Esophagus squamous epithelium (tissue), 4 donors: ENCODE measurements around the gene KIF1C.

Experiments used
- POLR2A ChIP-seq, 4 donors: fragments of 450-650 bp; IDR thresholded peaks; one replicate each; pipeline ENCODE4 v1.6.1; 2017; ENCODE audit warnings: antibody characterized with exemption in 4 of 4, mild to moderate bottlenecking in 4 of 4, moderate library complexity in 3 of 4
- TF ChIP-seq, protein P1 (sequence below), 6 experiments: fragments of 450-650 bp in 4 of 6; fragments of 200-600 bp in 2 of 6; sonication (generic) in 2 of 6; IDR thresholded peaks; one replicate each; pipeline ENCODE4 v1.5.1; 2016 to 2019; ENCODE audit warnings: antibody characterized with exemption in 6 of 6, mild to moderate bottlenecking in 4 of 6, moderate library complexity in 4 of 6

DNA sequence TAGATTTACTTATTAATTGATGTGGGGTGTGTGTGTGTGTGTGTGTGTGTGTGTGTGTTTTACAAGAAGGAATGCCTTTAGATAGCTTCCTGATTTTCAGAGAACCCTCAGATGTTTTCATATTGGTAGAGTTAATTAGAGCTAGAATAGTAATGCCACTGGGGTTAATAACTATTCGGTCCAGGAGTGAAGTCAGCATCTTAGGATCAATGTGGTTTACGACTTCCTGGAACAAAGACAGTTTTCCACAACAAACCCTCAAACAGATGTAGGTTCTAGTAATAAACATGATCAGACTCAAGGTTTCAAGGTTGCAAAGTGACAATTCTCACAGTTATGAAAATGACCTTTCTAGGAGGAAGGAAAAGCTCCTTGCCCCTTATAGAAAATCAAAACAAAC, 49.7 kb downstream of the KIF1C start:
- no peak for TF ChIP-seq POLR2A (IDR thresholded peaks at IDR 0.05)
- TF ChIP-seq, protein P1, sequence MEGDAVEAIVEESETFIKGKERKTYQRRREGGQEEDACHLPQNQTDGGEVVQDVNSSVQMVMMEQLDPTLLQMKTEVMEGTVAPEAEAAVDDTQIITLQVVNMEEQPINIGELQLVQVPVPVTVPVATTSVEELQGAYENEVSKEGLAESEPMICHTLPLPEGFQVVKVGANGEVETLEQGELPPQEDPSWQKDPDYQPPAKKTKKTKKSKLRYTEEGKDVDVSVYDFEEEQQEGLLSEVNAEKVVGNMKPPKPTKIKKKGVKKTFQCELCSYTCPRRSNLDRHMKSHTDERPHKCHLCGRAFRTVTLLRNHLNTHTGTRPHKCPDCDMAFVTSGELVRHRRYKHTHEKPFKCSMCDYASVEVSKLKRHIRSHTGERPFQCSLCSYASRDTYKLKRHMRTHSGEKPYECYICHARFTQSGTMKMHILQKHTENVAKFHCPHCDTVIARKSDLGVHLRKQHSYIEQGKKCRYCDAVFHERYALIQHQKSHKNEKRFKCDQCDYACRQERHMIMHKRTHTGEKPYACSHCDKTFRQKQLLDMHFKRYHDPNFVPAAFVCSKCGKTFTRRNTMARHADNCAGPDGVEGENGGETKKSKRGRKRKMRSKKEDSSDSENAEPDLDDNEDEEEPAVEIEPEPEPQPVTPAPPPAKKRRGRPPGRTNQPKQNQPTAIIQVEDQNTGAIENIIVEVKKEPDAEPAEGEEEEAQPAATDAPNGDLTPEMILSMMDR (IDR thresholded peaks at IDR 0.05): no peak
